ENCODE data around the gene RPRD1B.

Gene RPRD1B

DNA sequence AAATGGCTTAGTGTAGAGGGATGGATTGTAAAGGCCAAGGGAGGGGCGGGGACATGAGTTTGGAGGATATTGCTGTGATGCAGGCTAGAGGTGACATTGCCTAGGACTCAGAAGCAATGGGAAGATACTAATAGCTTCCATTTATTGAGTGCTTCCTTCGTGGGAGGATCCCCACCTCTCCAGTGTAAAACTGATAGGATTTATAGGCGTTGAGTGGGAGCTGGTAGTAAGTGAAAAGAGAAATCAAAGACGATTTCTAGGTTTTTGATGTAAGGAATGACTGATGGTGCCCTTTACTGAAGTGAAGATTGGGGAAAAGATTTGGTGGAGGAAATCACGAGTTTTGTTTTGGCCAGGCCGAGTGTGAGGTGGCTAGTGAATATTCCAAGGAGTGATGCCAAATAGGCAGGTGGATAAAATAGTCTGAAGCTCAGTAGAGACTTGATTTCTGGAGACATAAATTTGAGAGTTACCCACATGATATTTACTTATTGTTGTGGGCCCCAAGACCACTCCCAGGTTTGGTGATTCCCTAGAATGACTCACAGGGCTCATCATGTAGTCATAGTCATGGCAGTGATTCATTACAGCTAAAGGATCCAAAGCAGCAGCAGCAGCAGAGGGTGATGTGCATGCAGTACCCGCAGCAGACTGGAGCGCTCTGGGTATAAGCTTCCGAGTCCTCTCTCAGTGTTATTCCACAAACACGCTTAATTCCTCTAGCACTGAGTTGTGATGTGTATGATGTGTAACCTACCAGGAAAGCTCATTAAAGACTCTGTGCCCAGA is 10.2 kb downstream of the RPRD1B start:
- DNase-seq = no peak

DNA sequence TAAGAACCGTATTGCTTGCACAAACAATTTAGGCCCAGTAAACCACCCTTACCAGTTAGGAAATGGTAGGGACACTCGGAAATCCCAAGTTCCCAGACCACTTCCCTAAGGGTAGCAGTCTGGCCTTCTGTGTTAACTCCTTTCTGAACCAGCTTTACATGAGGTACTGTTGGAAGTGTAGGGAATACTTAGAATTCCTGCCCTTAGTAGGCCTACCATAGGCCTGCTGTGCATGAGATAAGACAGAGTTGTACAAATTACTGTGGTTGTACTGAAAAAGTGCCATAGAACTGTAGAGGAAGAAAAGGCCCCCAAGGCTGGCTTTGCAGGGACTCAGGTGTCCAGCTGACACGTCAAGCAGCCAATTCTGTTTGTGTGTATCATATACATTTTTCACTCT is 11.1 kb downstream of the RPRD1B start:
- DNase-seq = no peak

DNA sequence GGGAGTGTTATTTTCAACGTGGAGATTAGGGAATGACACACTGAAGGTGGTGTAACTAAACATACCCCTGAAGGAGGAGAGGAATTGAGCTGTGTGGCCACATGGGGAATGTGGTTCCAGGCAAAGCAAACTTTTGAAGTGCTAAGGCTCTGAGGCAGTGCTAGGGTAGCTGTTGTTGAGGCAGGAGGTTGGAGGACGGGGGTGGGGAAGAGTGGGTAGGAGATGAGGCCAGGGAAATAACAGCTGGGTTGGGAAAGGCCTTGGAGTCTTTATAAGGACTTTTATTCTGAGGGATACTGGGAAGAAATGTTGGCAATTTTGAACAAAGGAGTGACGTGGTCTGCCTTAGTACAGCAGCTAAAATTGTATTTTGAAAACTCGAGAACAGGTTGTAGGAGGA is 13.0 kb downstream of the RPRD1B start:
- DNase-seq = no peak

DNA sequence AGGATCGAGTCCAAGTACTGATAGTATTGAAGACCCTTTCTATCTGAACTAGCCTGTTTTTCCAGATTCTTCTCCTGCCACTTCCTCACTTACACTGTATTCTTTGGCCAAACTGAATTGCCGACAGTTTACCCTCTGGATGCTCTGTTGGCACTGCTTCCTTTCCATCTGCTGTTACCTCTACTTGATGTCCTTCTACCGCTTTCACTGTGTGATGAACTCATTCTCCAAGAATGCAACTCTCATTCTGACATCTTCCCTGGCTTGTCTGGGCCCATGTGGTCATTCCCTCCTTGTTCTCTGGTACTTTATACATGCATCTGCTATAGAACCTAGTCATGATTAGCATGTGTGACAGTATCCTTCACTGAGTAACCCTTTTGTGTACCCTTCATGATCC is 16.3 kb downstream of the RPRD1B start:
- no peak for DNase-seq

DNA sequence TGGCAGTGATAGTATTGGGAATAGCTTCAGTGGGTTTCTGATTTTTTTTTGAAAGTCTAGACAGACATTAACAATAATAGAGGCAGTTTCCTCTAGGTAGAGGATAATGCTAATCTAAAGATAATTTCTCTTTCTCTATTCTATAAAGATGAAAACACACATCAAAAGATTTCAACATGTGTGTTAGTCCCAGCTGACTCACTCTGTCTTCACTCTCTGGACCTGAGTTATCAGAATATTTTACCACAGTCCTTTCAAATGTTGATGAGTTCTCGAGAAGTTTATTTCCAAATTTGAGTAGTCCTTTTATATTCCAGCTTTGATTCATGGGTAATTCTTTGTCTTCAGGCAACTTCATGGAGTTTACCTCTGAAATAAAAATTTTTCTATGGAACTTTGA is 17.1 kb downstream of the RPRD1B start:
- no peak for DNase-seq

DNA sequence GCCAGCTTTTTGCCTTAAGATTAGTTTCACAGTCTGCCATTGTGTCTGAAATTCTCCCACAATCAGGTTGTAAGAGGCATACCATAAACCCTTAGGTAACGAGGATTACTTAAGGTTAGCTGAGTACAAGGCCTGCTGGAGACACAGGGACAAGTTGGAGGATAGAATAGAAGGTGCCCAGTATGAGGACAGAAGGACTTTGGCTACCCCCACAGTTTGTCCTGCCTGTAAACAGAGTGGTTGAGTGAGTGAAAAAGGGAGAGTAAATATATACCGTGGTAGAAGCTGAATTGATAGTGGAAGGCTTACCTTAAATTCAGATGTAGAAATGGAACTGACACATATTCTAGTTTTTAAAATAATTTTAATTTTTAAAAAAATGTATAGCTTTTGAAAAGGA is 19.3 kb downstream of the RPRD1B start:
- DNase-seq = no peak

DNA sequence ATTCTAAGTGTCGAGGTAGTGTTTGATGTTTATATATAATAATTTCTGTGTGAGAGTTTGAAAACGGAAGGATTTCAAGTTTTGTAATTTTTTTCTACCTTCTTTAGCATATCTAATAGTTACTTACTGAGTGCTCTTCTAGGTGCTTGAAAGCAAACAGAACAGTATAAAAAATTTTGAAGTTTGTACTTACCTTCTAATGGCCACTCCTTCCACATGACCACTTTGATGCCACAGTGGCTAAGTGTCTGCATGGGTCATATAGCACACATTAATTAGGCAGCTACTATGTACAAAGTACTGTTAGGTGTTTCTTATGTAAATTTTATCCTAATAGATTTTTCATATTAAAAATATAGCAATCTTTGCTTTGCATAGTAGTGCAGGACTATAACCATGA is 21.1 kb downstream of the RPRD1B start:
- DNase-seq = no peak

DNA sequence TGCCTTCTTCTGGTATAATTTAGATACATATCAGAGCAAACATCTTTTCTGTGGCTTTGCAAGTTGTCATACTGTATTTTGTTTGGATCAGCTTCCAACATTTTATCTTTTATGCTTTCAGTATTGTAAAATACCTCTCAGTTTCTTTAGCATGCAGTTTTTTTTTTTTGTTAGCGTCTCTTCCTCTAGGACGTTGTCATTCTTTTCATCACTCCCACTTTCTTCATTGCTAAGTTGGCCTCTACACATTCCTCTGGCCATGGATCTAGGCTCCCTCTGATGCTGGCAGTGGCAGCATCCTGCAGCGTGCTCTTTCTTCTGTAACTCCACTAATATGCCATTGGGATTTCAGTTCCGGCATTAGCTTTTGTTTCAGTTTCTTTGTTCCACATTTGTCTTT is 21.7 kb downstream of the RPRD1B start:
- DNase-seq = no peak

DNA sequence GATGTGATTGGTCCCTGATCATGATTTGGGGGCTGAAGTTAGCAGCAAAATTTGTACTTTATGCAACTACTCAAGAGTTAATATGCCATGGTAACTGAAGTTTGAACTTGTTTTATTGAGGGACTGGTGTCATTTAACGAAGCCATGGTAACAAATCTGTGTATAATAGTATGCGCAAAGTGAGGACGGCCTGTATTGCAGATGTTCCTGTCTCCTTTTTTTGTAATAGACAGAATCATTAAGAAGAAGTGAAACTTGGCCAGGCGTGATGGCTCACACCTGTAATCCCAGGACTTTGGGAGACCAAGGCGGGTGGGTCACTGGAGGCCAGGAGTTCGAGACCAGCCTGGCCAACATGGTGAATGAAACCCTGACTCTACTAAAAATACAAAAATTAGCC is 22.3 kb downstream of the RPRD1B start:
- DNase-seq = no peak

DNA sequence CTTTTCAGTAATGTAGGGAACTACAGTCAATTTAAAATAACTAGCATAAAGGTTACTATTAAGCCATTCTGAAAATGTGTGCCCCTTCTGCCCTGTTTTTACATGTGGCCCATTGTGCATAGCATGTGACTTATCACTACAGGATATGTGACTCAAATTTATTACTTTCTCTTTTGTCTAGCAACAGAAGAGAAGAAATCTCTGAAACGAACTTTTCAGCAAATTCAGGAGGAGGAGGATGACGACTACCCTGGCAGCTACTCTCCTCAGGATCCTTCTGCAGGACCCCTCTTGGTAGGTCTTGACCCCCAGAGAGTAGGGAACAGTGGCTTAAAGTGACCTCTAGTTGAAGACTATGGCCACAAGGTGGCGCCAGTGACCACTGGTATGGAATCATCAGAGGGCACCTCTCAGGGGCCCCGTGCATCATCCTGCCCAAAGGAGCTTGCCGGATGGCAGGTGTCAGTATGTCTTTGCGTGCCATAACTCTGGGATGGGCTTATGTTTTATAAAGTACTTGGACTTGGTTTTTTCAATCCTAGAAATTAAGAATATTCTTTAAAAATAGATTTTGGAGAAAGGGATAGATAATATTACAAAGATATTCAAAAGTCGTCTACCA is 23.9 kb downstream of the RPRD1B start:
- peak; percentile 52 for DNase-seq

DNA sequence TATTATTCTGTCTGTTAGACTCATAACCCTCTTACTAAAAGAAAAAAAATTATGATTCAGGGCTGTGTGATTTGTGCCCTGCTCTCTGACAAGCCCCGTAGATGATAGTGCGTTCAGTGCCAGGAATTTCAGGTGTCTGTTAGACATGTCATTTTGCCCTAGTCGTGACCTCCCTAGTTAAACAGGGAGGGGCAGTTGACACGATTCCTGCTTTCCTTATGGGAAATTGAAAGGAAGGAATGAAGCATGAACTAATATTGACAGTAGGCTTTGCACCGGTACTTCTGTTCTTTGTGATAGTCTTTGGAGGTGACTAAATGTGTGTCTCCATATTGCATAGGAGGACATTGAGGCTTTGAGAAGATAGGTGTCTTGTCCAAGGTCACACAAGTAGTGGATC is 26.3 kb downstream of the RPRD1B start:
- no peak for DNase-seq

DNA sequence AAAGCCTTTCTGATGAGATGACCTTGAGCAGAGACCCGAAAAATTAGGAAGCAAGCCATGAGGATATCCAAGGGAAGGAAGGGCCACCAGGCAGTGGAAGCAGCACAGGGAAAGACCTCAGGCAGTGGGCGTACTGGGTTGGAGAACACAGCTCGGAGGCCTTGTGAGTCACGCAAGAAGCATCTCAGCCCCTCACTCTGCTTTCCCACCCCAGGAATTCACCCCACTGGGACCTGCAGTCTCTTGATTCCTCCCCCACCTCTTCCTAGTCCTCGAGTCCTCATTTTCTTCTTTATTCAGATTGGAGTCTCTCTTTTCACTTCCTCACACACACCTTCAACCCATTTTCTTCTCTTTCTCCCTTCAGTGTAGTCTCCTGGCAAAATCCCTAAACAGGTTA is 27.0 kb downstream of the RPRD1B start:
- DNase-seq = no peak

DNA sequence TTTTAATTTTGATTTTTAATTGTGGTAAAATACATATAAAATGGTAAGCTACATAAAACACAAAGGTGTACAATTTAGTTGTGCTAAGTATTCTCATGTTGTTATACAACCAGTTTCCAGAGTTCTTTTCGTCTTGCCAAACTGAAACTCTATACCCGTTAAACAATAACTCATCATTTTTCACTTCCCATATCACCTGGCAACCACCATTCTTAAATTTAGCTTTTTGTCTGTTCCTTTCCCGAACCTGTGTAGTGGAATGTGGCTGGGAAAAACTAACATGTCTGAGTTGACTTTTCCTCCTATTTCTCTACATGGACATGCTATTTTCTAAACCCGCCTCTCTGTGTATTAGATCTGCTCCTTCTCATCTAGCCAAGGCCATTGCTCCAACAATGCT is 27.6 kb downstream of the RPRD1B start:
- DNase-seq = no peak

DNA sequence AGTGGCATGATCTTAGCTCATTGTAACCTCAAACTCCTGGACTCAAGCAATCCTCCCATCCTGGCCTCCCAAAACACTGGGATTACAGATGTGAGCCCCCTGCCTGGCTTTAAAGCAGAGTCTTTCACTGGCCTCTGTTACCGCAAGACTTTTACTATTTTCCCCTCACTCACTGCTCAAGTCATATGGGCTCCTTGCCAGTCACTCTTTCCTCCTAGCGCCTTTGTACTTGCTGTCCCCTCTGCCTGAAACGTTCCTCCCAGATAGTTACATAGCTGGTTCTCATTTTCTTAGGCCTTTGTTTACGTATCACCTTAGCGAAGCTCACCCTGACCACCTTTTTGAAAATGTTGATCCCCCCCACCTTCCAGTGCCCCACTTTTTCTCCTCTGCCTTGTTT is 29.3 kb downstream of the RPRD1B start:
- DNase-seq = no peak

DNA sequence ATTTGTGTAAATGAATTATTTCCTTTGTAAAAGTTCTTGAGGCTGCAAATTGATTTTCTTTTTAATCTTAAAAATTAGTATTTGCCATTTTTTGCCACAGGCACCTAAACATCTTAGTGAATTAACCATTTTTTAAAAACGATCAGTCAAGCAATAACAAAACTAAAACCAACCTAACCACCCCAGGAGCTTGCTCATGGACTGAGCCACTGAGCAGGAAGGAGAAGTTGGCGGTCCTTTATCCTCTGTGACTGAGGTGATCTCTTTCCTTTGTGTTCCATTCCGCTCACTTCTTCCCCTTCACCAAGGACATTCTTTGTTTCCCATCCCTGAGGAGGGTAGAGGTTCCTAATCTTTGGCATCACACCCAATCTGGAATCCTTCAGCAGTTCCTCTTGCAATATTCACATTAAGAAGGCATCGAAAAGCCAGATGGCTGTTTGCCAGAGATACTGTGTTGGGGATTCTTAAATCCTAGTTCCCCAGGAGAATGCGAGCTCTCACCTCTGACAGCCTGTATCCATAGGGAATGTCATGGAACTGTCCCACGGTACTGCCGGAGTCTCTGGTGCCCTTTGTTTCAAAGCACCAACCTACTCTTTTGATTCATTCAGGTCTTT is 30.5 kb downstream of the RPRD1B start:
- DNase-seq = peak; percentile 14

DNA sequence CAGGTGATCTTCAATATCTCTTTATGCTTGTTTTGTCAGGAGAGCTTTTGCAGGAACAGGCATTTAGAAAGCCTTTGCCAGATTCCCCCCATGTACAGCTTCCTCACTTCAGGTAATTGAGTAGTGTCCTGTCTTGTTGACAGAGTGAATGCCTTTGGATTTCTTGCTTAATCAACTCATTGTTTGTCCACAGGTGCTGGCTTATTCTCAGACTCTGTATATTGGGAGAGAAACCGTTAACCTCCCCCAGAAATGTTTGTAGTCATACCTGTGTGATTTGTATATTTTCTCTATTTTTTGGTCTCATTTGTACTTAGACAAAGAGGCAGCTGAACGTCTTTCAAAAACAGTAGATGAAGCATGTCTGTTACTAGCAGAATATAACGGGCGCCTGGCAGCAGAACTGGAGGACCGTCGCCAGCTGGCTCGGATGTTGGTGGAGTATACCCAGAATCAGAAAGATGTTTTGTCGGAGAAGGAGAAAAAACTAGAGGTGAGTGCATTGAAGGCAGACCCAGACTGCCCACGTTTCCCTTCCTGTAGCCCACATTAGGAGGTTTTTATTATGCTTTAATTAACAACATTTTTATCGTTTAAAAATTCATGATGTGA is 32.3 kb downstream of the RPRD1B start:
- DNase-seq = no peak

DNA sequence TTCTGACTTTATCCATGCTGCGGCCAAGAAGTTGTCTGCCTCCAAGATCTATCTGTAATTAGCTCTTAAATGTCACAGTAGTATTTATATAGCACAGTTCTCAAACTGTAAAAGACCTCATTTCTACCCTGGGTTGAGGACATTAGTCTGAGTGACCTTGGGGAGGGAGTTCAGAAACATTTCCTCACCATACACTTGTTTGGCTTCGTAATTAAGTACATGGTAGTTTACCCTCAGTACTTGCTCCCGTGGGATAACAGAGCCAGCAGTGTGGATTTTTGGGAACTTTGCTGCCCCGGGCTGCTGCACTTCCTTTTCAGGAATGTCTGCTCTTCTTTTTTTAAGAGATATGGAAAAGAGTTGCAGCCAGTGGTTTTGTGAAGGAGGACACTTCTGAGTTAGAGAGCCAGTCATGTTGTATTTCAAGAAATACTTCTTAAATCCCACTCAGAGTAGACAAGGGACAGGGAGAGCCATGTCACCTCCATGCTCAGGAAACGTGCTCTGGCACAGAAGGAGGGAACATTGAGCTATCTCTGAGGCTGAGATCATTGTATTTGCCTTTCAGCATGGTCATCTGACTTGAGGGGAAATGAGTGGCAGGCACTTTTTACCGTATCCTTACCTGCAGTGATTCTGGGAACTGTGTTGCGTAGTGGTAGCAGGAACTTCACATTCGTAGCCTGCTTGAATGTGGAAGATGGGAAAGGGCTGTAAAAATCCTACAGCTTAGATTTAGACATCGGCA is 33.6 kb downstream of the RPRD1B start:
- no peak for DNase-seq

DNA sequence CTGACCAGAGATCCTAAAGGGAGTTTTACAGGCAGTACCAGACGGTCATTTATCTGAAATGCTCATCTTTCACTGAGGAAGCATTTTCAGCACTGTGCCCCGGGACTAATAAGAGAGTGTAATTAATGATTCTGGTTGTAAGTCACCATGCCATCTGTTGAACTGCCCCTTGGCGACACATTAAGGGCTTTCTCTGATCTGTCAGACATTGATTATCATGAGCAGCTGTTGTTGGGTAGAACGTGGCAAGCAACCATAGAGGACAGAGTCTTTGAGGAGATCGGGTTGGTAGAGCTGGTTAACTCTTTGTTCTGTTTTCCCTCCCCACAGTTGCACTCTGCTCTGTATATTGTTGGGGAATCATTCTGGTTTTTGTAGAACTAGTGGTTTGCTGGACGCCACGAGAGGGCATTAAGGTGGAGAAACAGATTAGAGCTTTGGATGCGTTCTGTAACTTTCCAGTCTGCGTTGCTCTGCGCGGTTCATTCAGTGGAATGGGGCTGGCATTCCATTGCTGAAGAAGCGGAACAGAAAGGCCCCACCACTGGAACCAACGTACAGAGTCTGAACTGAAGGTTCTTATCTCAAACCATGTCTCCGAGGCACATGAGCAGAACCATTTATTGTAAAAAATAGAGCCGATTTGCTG is 34.3 kb downstream of the RPRD1B start:
- DNase-seq = no peak

DNA sequence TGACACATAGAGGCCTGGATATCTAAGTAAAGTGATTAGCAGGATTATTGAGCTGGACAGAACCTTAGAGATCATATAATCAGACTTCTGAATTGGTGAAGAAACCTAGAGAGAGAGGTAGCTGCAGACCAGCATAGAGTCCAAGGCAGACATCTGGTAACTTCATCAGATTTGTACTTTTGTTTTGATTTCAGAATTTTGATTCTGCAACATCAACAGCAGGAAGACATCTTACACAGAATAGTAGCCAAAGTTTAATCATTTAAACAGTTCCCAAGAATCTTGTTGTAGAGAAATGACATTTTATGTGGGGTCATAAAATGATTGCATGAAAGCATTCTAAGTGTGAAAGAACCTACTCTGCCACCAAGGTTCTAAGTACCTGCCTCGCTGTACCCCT is 39.4 kb downstream of the RPRD1B start:
- no peak for DNase-seq

DNA sequence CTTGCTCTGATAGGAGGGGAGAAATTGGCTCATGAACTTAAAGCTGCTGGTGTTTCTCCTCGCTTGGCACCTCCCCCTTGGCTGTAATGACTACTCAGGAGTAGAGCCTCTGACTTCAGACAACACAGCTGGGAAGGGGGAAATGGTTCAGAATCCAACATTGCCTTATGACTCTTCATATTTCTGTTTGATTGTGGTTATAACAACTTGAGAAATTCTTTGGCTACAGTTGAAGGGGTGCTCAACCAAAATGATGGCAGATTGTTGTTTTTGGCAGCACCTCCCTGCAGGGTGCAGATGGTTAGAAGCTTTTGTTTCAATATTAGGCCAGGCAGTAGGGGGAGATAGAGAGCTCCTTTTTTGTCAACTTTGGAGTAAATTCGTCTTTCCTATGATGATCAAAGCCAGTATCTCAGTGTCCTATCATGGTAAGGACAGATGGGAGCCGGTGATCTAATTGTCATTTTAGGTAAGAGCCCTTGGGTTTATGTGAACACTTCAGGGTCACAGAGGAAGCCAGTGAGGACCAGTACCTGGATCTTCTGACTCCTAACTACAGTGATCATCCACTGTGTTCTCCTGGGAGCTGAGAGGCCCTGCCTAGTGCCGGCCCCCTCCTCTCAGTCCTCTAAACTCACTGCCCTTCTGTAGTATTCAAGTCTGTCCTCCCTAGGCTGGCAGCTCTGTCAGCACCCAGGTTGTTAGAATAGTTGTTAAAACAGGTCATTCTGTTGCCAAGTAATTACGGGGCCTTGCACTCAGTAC is 39.9 kb downstream of the RPRD1B start:
- DNase-seq = peak; percentile 60

DNA sequence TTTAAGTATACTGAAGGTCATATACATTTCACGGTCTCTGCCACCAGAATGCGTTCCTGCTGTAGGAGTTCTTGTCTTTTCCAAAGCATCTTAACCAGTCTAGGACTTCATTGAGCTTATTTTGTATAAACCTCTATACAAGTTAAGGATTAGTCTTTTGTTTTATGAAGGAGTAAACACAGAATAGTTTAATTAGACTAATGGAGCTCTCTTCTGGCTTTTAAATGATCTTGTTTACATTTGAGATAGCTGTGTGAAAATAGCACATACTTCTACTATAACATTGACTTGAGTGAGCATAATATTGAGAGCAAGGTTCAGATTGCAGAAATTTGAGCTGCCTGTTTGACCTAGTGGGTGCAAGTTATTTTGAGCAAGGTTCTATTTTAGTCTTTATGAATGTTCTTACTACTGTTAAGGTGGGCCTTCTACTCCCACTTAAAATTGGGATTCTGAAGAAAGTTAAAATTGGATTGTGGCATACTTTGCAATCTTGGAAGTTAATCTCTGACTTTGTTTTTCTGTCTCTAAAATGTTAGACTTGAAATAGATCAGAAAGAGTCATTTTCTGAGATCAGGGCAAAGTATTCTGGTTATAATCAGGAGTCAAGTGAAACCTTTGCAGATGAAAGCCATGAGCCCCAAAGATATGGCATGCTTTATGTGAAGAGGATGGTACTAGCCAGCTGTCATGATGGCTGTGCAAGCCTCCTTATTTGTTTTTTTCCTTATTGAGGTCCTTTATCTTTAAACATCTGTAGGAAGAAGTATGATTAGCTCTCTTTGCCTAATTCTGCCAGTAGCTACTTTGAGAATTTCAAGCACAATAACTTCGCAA is 41.8 kb downstream of the RPRD1B start:
- peak; percentile 13 for DNase-seq

Data from NCI-H2171 treated with DMSO at 0.1 percent for 48 hours (cell line).